ENCODE measurements around the gene TXNRD2. TPM values are rescaled to one million over a fixed set of nuclear protein-coding genes. Genes with fewer than 3 reads are reported as not detected.

The TXNRD2 gene
- total and polyA plus RNA-seq, 10 of the 15 experiments (the other 5 are each of a cell fraction or from before 2014, with no cell fraction given): 1.6 to 26.0 (median 13.9) TPM

- Histone ChIP-seq H3K4me3 (no peak overlapping the region), H3K9me3 (replicated peaks; ENCODE audit: control insufficient read depth, insufficient read depth, low read length) (no peaks in the 10 kb centered on the region), H3K4me1 (ENCODE audit: control insufficient read depth, insufficient read depth, low read length) (no peaks in the 10 kb centered on the region), H3K27me3 (replicated peaks in 1 of 2; ENCODE audit: control insufficient read depth in 2 of 2, insufficient read depth in 2 of 2, low read length in 1 of 2) (no peaks in the 10 kb centered on the region), H4K20me1 (ENCODE audit: control insufficient read depth, insufficient read depth) (no peaks in the 10 kb centered on the region), H3K9ac (ENCODE audit: control insufficient read depth, insufficient read depth, low read length) (no peak overlapping the region), H2AFZ (ENCODE audit: control insufficient read depth, low read depth, low read length) (no peak overlapping the region), H3K4me2 (ENCODE audit: control insufficient read depth, insufficient read depth) (no peak overlapping the region), H3K27ac (ENCODE audit: control insufficient read depth, insufficient read depth) (no peak overlapping the region), H3K36me3 (ENCODE audit: control insufficient read depth in 2 of 2, insufficient read depth in 2 of 2, low read length in 1 of 2) (peaks cover 0 to 2% of the 10 kb centered on the region in 2 experiments; a peak in 2 of 4 replicates), H3K79me2 (ENCODE audit: control insufficient read depth, insufficient read depth, low read length) (no peaks in the 10 kb centered on the region)
- no peak for ATAC-seq
- POLR2A ChIA-PET: no interaction called here
- 81% methylated on average over 11 of the region's 11 CpGs for WGBS (ENCODE audit: insufficient coverage, insufficient replicate concordance, low lambda C conversion rate, missing lambda C conversion rate)
- BruUV-seq (replicated peaks): no TSS peak
- FAIRE-seq: no peak
- in situ Hi-C loops (cut with MboI): no loop called here
- CTCF ChIA-PET: interaction anchor here (2.4 kb wide), 1 partner anchor 160 kb away, joined by 7 read pairs; no protein-coding TSS in a partner anchor
- TF ChIP-seq SUZ12 (IDR thresholded peaks at IDR 0.05; ENCODE audit: unreplicated experiment): no peak
- TF ChIP-seq SPI1 (IDR thresholded peaks at IDR 0.05; ENCODE audit: borderline replicate concordance, insufficient read depth, low read depth, low read length): no peak
- no peak for TF ChIP-seq PML (IDR thresholded peaks at IDR 0.05; ENCODE audit: low read length)
- TF ChIP-seq RFX5 (IDR thresholded peaks at IDR 0.05; ENCODE audit: low read depth, low read length): no peak
- no peak for TF ChIP-seq ZNF384 (IDR thresholded peaks at IDR 0.05; ENCODE audit: borderline replicate concordance, low read depth, low read length)
- no peak for TF ChIP-seq EGR1 (IDR thresholded peaks at IDR 0.05; ENCODE audit: borderline replicate concordance in 1 of 2, low read depth in 2 of 2, low read length in 2 of 2)
- TF ChIP-seq RUNX3 (IDR thresholded peaks at IDR 0.05; ENCODE audit: low read length): no peak
- no peak for TF ChIP-seq RELA (IDR thresholded peaks at IDR 0.05; ENCODE audit: borderline replicate concordance, partially characterized antibody)
- TF ChIP-seq BACH1 (IDR thresholded peaks at IDR 0.05; ENCODE audit: borderline replicate concordance): no peak
- TF ChIP-seq ZZZ3 (IDR thresholded peaks at IDR 0.05; ENCODE audit: control insufficient read depth, insufficient read length, low read depth): no peak
- TF ChIP-seq CEBPB (IDR thresholded peaks at IDR 0.05; ENCODE audit: borderline replicate concordance in 1 of 2, low read depth in 2 of 2, low read length in 2 of 2): no peak
- no peak for TF ChIP-seq ZBTB33 (IDR thresholded peaks at IDR 0.05)
- TF ChIP-seq TCF12 (IDR thresholded peaks at IDR 0.05; ENCODE audit: low read depth, low read length): no peak
- no peak for TF ChIP-seq MLLT1 (IDR thresholded peaks at IDR 0.05)
- no peak for TF ChIP-seq MYB (IDR thresholded peaks at IDR 0.05; ENCODE audit: borderline replicate concordance, low read depth, low read length)
- TF ChIP-seq SMAD5 (IDR thresholded peaks at IDR 0.05; ENCODE audit: low read depth): no peak
- no peak for TF ChIP-seq PBX3 (IDR thresholded peaks at IDR 0.05; ENCODE audit: insufficient replicate concordance, low read depth, low read length)
- TF ChIP-seq ZBED1 (IDR thresholded peaks at IDR 0.05; ENCODE audit: borderline replicate concordance): no peak
- no peak for TF ChIP-seq KAT2A (conservative IDR thresholded peaks at IDR 0.05; ENCODE audit: control insufficient read depth, low read depth, low read length)
- RAD21 ChIA-PET (ENCODE audit: unreplicated experiment): interaction anchor here (0.6 kb wide), 1 partner anchor 11 kb away, joined by 3 read pairs; no protein-coding TSS in a partner anchor
- no peak for DNase-seq (ENCODE audit: low read depth, low spot score)
- SMC1A ChIA-PET (ENCODE audit: uncharacterized antibody, unreplicated experiment): no interaction called here
- intact Hi-C loops (cut with micrococcal nuclease; ENCODE audit: unreplicated experiment): no loop called here
These were observed 27.7 kb upstream of the TXNRD2 start for GRCh38 chr22:19969141-19969928.
